SK-N-SH treated with all-trans-retinoic acid at 6 μM for 48 hours (cell line): ENCODE measurements around the gene TMEM200A.

ENCODE experiments used
- CREB5 ChIP-seq: fragments of 250-450 bp; sonication (Bioruptor Pico); IDR thresholded peaks from 2 replicates; pipeline ENCODE4 v1.5.1; 2020; ENCODE audit warnings: low read depth, mild to moderate bottlenecking, moderate library complexity
- PATZ1 ChIP-seq: fragments of 250-450 bp; sonication (Bioruptor Pico); IDR thresholded peaks from 2 replicates; pipeline ENCODE4 v1.8.0; 2020; ENCODE audit warnings: mild to moderate bottlenecking, moderate library complexity, borderline replicate concordance
- PPARA ChIP-seq: fragments of 250-450 bp; sonication (Bioruptor Pico); IDR thresholded peaks from 2 replicates; pipeline ENCODE4 v1.5.0; 2020; ENCODE audit warnings: mild to moderate bottlenecking, borderline replicate concordance
- RARB ChIP-seq: fragments of 250-450 bp; sonication (Bioruptor Pico); IDR thresholded peaks from 2 replicates; pipeline ENCODE4 v1.8.0; 2021; ENCODE audit warnings: mild to moderate bottlenecking, moderate library complexity
- TCF4 ChIP-seq: fragments of 250-450 bp; sonication (Bioruptor Pico); IDR thresholded peaks from 2 replicates; pipeline ENCODE4 v1.8.0; 2021; ENCODE audit warnings: mild to moderate bottlenecking, moderate library complexity, borderline replicate concordance
- TOX ChIP-seq: fragments of 250-450 bp; sonication (Bioruptor Pico); IDR thresholded peaks from 2 replicates; pipeline ENCODE4 v1.8.0; 2021; ENCODE audit warnings: mild to moderate bottlenecking, moderate library complexity, borderline replicate concordance
- ZC3H10 ChIP-seq: fragments of 250-450 bp; sonication (Bioruptor Pico); IDR thresholded peaks from 2 replicates; pipeline ENCODE4 v1.5.1; 2021; ENCODE audit warnings: mild to moderate bottlenecking, moderate library complexity
- ZFP3 ChIP-seq: fragments of 250-450 bp; sonication (Bioruptor Pico); IDR thresholded peaks from 2 replicates; pipeline ENCODE4 v1.5.0; 2020; ENCODE audit warnings: mild to moderate bottlenecking, moderate library complexity
- ZNF565 ChIP-seq: fragments of 450-650 bp; formaldehyde crosslinking; conservative IDR thresholded peaks from 2 replicates; pipeline ENCODE4 v1.5.0; 2020; ENCODE audit warnings: low read depth, mild to moderate bottlenecking, moderate library complexity
- ZNF70 ChIP-seq: fragments of 450-650 bp; formaldehyde crosslinking; IDR thresholded peaks from 2 replicates; pipeline ENCODE4 v1.5.0; 2020; ENCODE audit warnings: mild to moderate bottlenecking, moderate library complexity

- no peak for TF ChIP-seq ZFP3 (CRISPR knock-in tag)
- TF ChIP-seq PATZ1: no peak
- no peak for TF ChIP-seq CREB5 (CRISPR knock-in tag)
- no peak for TF ChIP-seq ZC3H10
- TF ChIP-seq RARB: no peak
- TF ChIP-seq ZNF565 (CRISPR knock-in tag): no peak
- TF ChIP-seq TOX (CRISPR knock-in tag): no peak
- TF ChIP-seq PPARA (CRISPR knock-in tag): no peak
- TF ChIP-seq TCF4 (CRISPR knock-in tag): no peak
- TF ChIP-seq ZNF70 (CRISPR knock-in tag): no peak
Observed at GRCh38 chr6:130453230-130453629, 87.4 kb downstream of the TMEM200A start.
